Endothelial cell of umbilical vein (primary cell): ENCODE results near the gene TDP1. TPM values are rescaled to one million over a fixed set of nuclear protein-coding genes. Genes with fewer than 3 reads are reported as not detected.

Source experiments
- BruUV-seq: library from RNA; stranded (reverse); fragments of 400-500 nt; replicated peaks from 2 replicates; lab custom pipeline; 2021; lab: Mats Ljungman, UMichigan
- CTCF ChIA-PET: fragments of 300-600, 350-600 bp; sonication (Branson Sonifier 250); formaldehyde crosslinking; loops from one replicate; lab custom pipeline; 2021; ENCODE audit warnings: antibody characterized with exemption, inconsistent platforms; lab: Charles Lee
- POLR2A ChIA-PET: fragments of 300-600, 350-600 bp; sonication (Branson Sonifier 250); formaldehyde crosslinking; loops from one replicate; lab custom pipeline; 2021; ENCODE audit warnings: antibody characterized with exemption, inconsistent platforms; lab: Charles Lee
- DNase-seq: peaks from one replicate; pipeline ENCODE4 v3.0.0-alpha.2; 2011; ENCODE audit warnings: low read depth, low spot score
- FAIRE-seq: peaks from 2 replicates; lab custom pipeline; 2011; peaks lifted over from hg19 to GRCh38; lab: Jason Lieb, UNC
- H2AFZ ChIP-seq: 2 replicates; pipeline ENCODE4 v1.6.0; 2012; ENCODE audit warnings: low read depth, low read length, control low read depth, inconsistent platforms
- H3K27ac ChIP-seq: 2 replicates; pipeline ENCODE4 v1.5.1; 2011; ENCODE audit warnings: low read depth, mild to moderate bottlenecking, control low read depth, low read length, moderate library complexity; ENCODE audit not compliant: insufficient read depth
- H3K27me3 ChIP-seq, 2 experiments: 2 replicates each; pipeline versions ENCODE4 v1.6.0 to v1.6.1; 2011; ENCODE audit warnings: low read length in 2 of 2, mixed read lengths in 1 of 2; ENCODE audit not compliant: control insufficient read depth in 2 of 2, insufficient read depth in 2 of 2
- H3K36me3 ChIP-seq, 2 experiments: 2 replicates in 1 of 2; 3 replicates in 1 of 2; pipeline ENCODE4 v1.5.1; 2011; ENCODE audit warnings: low read length in 2 of 2, mild to moderate bottlenecking in 1 of 2, moderate library complexity in 1 of 2; ENCODE audit not compliant: control insufficient read depth in 2 of 2, insufficient read depth in 2 of 2; ENCODE audit errors: extremely low read depth in 1 of 2
- H3K4me1 ChIP-seq: 3 replicates; pipeline ENCODE4 v1.5.1; 2011; ENCODE audit warnings: mild to moderate bottlenecking, low read length; ENCODE audit not compliant: control insufficient read depth, insufficient read depth; ENCODE audit errors: extremely low read depth
- H3K4me2 ChIP-seq: 2 replicates; pipeline ENCODE4 v1.6.1; 2011; ENCODE audit warnings: low read length, control low read depth, mixed read lengths; ENCODE audit not compliant: insufficient read depth
- H3K4me3 ChIP-seq, 3 experiments: fragments of 200-600 bp in 1 of 3; sonication (generic), shearing (Covaris generic) in 1 of 3; replicated peaks in 1 of 3; 2 replicates each; pipeline ENCODE4 v1.5.1; 2011 to 2016; ENCODE audit warnings: control low read depth in 3 of 3, low read length in 3 of 3, mild to moderate bottlenecking in 2 of 3, inconsistent platforms in 1 of 3, low read depth in 1 of 3, moderate library complexity in 1 of 3; ENCODE audit not compliant: insufficient read depth in 1 of 3
- H3K79me2 ChIP-seq: 2 replicates; pipeline ENCODE4 v1.6.0; 2012; ENCODE audit warnings: low read length, inconsistent platforms; ENCODE audit not compliant: control insufficient read depth, insufficient read depth
- H3K9ac ChIP-seq: replicated peaks from 2 replicates; pipeline ENCODE3; 2011; ENCODE audit warnings: low read length, control low read depth; ENCODE audit not compliant: insufficient read depth; ENCODE audit errors: extremely low read depth
- H3K9me1 ChIP-seq: replicated peaks from 3 replicates; pipeline ENCODE4 v1.6.0; 2011; ENCODE audit warnings: mild to moderate bottlenecking, low read length; ENCODE audit not compliant: control insufficient read depth, insufficient read depth; ENCODE audit errors: extremely low read depth
- H3K9me3 ChIP-seq: replicated peaks from 2 replicates; pipeline ENCODE4 v1.5.1; 2012; ENCODE audit warnings: low read length, inconsistent platforms; ENCODE audit not compliant: control insufficient read depth, insufficient read depth
- H4K20me1 ChIP-seq: replicated peaks from 2 replicates; pipeline ENCODE3; 2011; ENCODE audit warnings: mild to moderate bottlenecking, low read length; ENCODE audit not compliant: control insufficient read depth, insufficient read depth; ENCODE audit errors: extremely low read depth
- EZH2 ChIP-seq: IDR thresholded peaks from 2 replicates; pipeline ENCODE4 v1.6.1; 2012; ENCODE audit warnings: borderline replicate concordance, low read depth, mild to moderate bottlenecking, moderate library complexity, low read length, inconsistent platforms; ENCODE audit not compliant: severe bottlenecking
- FOS ChIP-seq: IDR thresholded peaks from 2 replicates; pipeline ENCODE4 v1.6.1; 2011; ENCODE audit warnings: mild to moderate bottlenecking, low read length, moderate library complexity, borderline replicate concordance; ENCODE audit not compliant: insufficient read depth
- GATA2 ChIP-seq: IDR thresholded peaks from 2 replicates; pipeline ENCODE4 v1.7.0; 2011; ENCODE audit warnings: low read depth, mild to moderate bottlenecking, moderate library complexity, mixed read lengths, low read length; ENCODE audit not compliant: insufficient read length, insufficient read depth
- JUN ChIP-seq: IDR thresholded peaks from 2 replicates; pipeline ENCODE4 v1.6.1; 2011; ENCODE audit warnings: borderline replicate concordance, low read depth; ENCODE audit not compliant: insufficient read length, insufficient read depth
- MYC ChIP-seq: IDR thresholded peaks from one replicate; pipeline ENCODE4 v1.6.1; 2011; ENCODE audit warnings: mild to moderate bottlenecking, low read depth, low read length
- POLR2A ChIP-seq: IDR thresholded peaks from 2 replicates; pipeline ENCODE4 v1.6.1; 2012; ENCODE audit warnings: low read depth, mild to moderate bottlenecking, control low read depth, low read length
- POLR2AphosphoS5 ChIP-seq: IDR thresholded peaks from 2 replicates; pipeline ENCODE4 v1.6.1; 2012; ENCODE audit warnings: low read depth, mild to moderate bottlenecking, control low read depth, low read length, moderate library complexity; ENCODE audit not compliant: insufficient read depth
- dilution Hi-C: fragments of 300-500 bp; cut with MboI; formaldehyde crosslinking; loops from one replicate; pipeline ENCODE4 v1.15.0; 2019; ENCODE audit warnings: low sequenced_read_pairs; ENCODE audit not compliant: extremely low pct_ligation_motif_present
- intact Hi-C: fragments of 100-400 bp; cut with micrococcal nuclease; formaldehyde crosslinking; loops from one replicate; pipeline ENCODE4 v1.10.0; 2022
- polyA plus RNA-seq, 4 experiments: library from polyadenylated mRNA; depleted of rRNA in 3 of 4; stranded (reverse) in 3 of 4; unstranded in 1 of 4; fragments of >200 nt; gene quantifications; 2 replicates each; pipeline versions ENCODE4 v1.2.1 to v1.2.3, GENCODE V29; 2011 to 2012; ENCODE audit warnings: missing spikeins in 1 of 4
- total RNA-seq: library from RNA; stranded (reverse); gene quantifications from 2 replicates; pipeline ENCODE4 v1.2.3, GENCODE V29; 2021
- TF ChIP-seq, protein P1 (sequence below), 2 donors: IDR thresholded peaks; 1 replicate in 1 of 2; 2 replicates in 1 of 2; pipeline ENCODE4 v1.5.1; 2011; ENCODE audit warnings: low read length in 2 of 2, mild to moderate bottlenecking in 2 of 2, moderate library complexity in 2 of 2, control low read depth in 1 of 2, inconsistent platforms in 1 of 2, low read depth in 1 of 2; ENCODE audit not compliant: insufficient read depth in 1 of 2; ENCODE audit errors: extremely low read depth in 1 of 2
- TF ChIP-seq, protein P2 (sequence below): IDR thresholded peaks from 2 replicates; pipeline ENCODE4 v1.6.1; 2011; ENCODE audit not compliant: insufficient read depth, insufficient read length

The TDP1 gene
- total and polyA plus RNA-seq, 2 donors (not counting 3 experiments of a cell fraction or from before 2014, with no cell fraction given), result 14.1 to 30.5 TPM

DNA sequence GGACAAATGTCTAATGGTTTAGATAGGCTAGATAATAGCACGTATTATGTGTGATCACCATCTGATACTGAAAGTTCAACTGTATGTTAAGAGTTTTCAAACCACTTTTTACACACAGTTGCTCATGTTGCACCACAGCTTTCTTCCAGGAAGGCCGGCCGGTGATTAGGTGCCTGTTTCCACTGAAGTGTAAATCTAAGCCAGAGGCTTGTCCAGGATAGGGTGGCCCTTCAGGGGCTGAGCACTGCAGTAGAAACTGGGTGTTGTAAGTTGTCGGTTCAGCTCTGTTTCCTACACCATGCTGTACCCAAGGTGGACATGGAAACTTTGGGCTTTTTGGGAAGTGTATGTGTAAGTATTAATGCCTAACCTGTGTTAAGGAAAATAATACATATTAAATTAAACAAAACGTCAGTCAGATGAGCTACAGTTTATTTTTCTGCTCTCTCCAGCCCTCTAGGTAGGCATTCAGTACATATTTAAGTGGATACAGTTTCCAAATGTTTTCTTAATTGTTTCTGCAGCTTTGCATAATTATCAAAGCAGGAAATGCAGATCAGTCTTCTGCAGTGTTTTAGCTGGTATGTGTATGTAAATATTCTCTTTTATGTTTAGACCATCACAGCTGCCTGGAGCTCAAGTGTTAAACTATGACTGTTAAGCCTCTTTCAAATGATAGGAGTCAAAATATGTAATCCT is 30.9 kb downstream of the TDP1 start:
- Histone ChIP-seq H3K9ac (no peak overlapping the region), H2AFZ (no peak overlapping the region), H3K9me1 (no peaks in the 10 kb centered on the region), H3K4me3 (no peak overlapping the region), H3K4me1 (no peaks in the 10 kb centered on the region), H3K4me2 (no peak overlapping the region), H3K27ac (no peak overlapping the region), H3K9me3 (no peaks in the 10 kb centered on the region), H3K36me3 (peaks cover 4 to 20% of the 10 kb centered on the region in 2 experiments), H3K79me2 (no peaks in the 10 kb centered on the region), H3K27me3 (no peaks in the 10 kb centered on the region), H4K20me1 (no peaks in the 10 kb centered on the region)
- DNase-seq (no peak), FAIRE-seq (no peak)
- BruUV-seq, result no TSS peak
- intact Hi-C loops (no loop called here), dilution Hi-C loops (no loop called here)
- CTCF ChIA-PET, result interaction anchor here (1.0 to 4.9 kb wide), 3 partner anchors 11 to 249 kb away, joined by 3 to 23 read pairs (median 19); no protein-coding TSS in a partner anchor
- POLR2A ChIA-PET, result no interaction called here
- no peak for TF ChIP-seq POLR2A
- TF ChIP-seq, protein P1, sequence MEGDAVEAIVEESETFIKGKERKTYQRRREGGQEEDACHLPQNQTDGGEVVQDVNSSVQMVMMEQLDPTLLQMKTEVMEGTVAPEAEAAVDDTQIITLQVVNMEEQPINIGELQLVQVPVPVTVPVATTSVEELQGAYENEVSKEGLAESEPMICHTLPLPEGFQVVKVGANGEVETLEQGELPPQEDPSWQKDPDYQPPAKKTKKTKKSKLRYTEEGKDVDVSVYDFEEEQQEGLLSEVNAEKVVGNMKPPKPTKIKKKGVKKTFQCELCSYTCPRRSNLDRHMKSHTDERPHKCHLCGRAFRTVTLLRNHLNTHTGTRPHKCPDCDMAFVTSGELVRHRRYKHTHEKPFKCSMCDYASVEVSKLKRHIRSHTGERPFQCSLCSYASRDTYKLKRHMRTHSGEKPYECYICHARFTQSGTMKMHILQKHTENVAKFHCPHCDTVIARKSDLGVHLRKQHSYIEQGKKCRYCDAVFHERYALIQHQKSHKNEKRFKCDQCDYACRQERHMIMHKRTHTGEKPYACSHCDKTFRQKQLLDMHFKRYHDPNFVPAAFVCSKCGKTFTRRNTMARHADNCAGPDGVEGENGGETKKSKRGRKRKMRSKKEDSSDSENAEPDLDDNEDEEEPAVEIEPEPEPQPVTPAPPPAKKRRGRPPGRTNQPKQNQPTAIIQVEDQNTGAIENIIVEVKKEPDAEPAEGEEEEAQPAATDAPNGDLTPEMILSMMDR (IDR thresholded peaks at IDR 0.05; ENCODE audit: extremely low read depth in 1 of 2, insufficient read depth in 1 of 2, low read depth in 1 of 2, low read length in 2 of 2), result no peak
- TF ChIP-seq POLR2AphosphoS5, result no peak
- no peak for TF ChIP-seq MYC
- no peak for TF ChIP-seq JUN
- TF ChIP-seq, protein P2, sequence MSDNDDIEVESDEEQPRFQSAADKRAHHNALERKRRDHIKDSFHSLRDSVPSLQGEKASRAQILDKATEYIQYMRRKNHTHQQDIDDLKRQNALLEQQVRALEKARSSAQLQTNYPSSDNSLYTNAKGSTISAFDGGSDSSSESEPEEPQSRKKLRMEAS, result no peak
- no peak for TF ChIP-seq FOS
- TF ChIP-seq GATA2, result no peak
- TF ChIP-seq EZH2, result no peak
